H9 (cell line): ENCODE results near the gene CLCN2. TPM values are rescaled to one million over a fixed set of nuclear protein-coding genes. Genes with fewer than 3 reads are reported as not detected.

Experiments used
- DNase-seq: peaks from one replicate; pipeline ENCODE4 v3.0.0-alpha.2; 2017
- H2AFZ ChIP-seq: one replicate; pipeline ENCODE4 v1.6.1; 2013; ENCODE audit warnings: mild to moderate bottlenecking, low read length, control low read depth, moderate library complexity
- H2AK5ac ChIP-seq: 2 replicates; pipeline ENCODE4 v1.6.1; 2013; ENCODE audit warnings: low read length, control low read depth, mixed read lengths; ENCODE audit not compliant: insufficient read length
- H2BK120ac ChIP-seq: one replicate; pipeline ENCODE4 v1.6.1; 2013; ENCODE audit warnings: low read depth, mild to moderate bottlenecking, low read length, control low read depth, inconsistent platforms; ENCODE audit not compliant: poor library complexity, severe bottlenecking
- H2BK12ac ChIP-seq: 2 replicates; pipeline ENCODE4 v1.6.1; 2013; ENCODE audit warnings: low read length, control low read depth, mixed read lengths, low read depth; ENCODE audit not compliant: insufficient read length
- H2BK15ac ChIP-seq: 2 replicates; pipeline ENCODE4 v1.6.1; 2013; ENCODE audit warnings: low read depth, low read length, control low read depth
- H2BK20ac ChIP-seq: one replicate; pipeline ENCODE4 v1.6.1; 2013; ENCODE audit warnings: low read depth, mild to moderate bottlenecking, low read length, control low read depth, inconsistent platforms; ENCODE audit not compliant: poor library complexity, severe bottlenecking
- H2BK5ac ChIP-seq: 2 replicates; pipeline ENCODE4 v1.6.1; 2013; ENCODE audit warnings: low read length, control low read depth, mixed read lengths; ENCODE audit not compliant: insufficient read length
- H3K14ac ChIP-seq: 2 replicates; pipeline ENCODE4 v1.6.1; 2013; ENCODE audit warnings: low read length, control low read depth; ENCODE audit not compliant: insufficient read depth
- H3K18ac ChIP-seq: 2 replicates; pipeline ENCODE4 v1.6.1; 2013; ENCODE audit warnings: low read depth, mild to moderate bottlenecking, mixed read lengths, low read length, control low read depth; ENCODE audit not compliant: insufficient read length
- H3K23ac ChIP-seq: 2 replicates; pipeline ENCODE4 v1.6.1; 2013; ENCODE audit warnings: low read length, control low read depth, mixed read lengths, low read depth; ENCODE audit not compliant: insufficient read length
- H3K23me2 ChIP-seq: 2 replicates; pipeline ENCODE4 v1.6.1; 2013; ENCODE audit warnings: low read depth, mild to moderate bottlenecking, mixed read lengths, low read length, control low read depth; ENCODE audit not compliant: insufficient read length, poor library complexity, severe bottlenecking
- H3K27ac ChIP-seq: 2 replicates; pipeline ENCODE4 v1.5.1; 2013; ENCODE audit warnings: low read length, control low read depth, mixed read lengths, low read depth; ENCODE audit not compliant: insufficient read length
- H3K27me3 ChIP-seq: 2 replicates; pipeline ENCODE4 v1.6.1; 2013; ENCODE audit warnings: low read length, control low read depth, inconsistent platforms; ENCODE audit not compliant: insufficient read depth
- H3K4ac ChIP-seq: 2 replicates; pipeline ENCODE4 v1.6.1; 2013; ENCODE audit warnings: low read depth, mild to moderate bottlenecking, control low read depth, inconsistent platforms, low read length, moderate library complexity
- H3K4me1 ChIP-seq: 2 replicates; pipeline ENCODE4 v1.6.1; 2013; ENCODE audit warnings: low read length, control low read depth, inconsistent platforms; ENCODE audit not compliant: insufficient read depth
- H3K4me2 ChIP-seq: 2 replicates; pipeline ENCODE4 v1.6.1; 2013; ENCODE audit warnings: low read length, control low read depth, mixed read lengths; ENCODE audit not compliant: insufficient read length, insufficient read depth
- H3K56ac ChIP-seq: 2 replicates; pipeline ENCODE4 v1.6.1; 2013; ENCODE audit warnings: low read depth, mild to moderate bottlenecking, mixed read lengths, low read length, control low read depth; ENCODE audit not compliant: insufficient read length
- H3K79me1 ChIP-seq: 2 replicates; pipeline ENCODE4 v1.6.1; 2013; ENCODE audit warnings: low read depth, mild to moderate bottlenecking, moderate library complexity, low read length, control low read depth, inconsistent platforms; ENCODE audit not compliant: insufficient read depth, poor library complexity, severe bottlenecking
- H3K79me2 ChIP-seq: 2 replicates; pipeline ENCODE4 v1.6.1; 2013; ENCODE audit warnings: low read length, control low read depth, inconsistent platforms; ENCODE audit not compliant: insufficient read depth
- H3K9ac ChIP-seq: 2 replicates; pipeline ENCODE4 v1.6.1; 2013; ENCODE audit warnings: low read length, control low read depth, mixed read lengths; ENCODE audit not compliant: insufficient read length; ENCODE audit errors: extremely low read depth
- H3K9me3 ChIP-seq: one replicate; pipeline ENCODE4 v1.6.1; 2013; ENCODE audit warnings: low read depth, low read length, inconsistent platforms; ENCODE audit not compliant: control insufficient read depth
- H3T11ph ChIP-seq: one replicate; pipeline ENCODE4 v1.6.1; 2013; ENCODE audit warnings: mild to moderate bottlenecking, low read length, control low read depth, inconsistent platforms
- H4K20me1 ChIP-seq: one replicate; pipeline ENCODE4 v1.6.1; 2013; ENCODE audit not compliant: control insufficient read depth, insufficient read length, insufficient read depth
- H4K5ac ChIP-seq: 2 replicates; pipeline ENCODE4 v1.6.1; 2013; ENCODE audit warnings: low read depth, mild to moderate bottlenecking, mixed read lengths, low read length, control low read depth; ENCODE audit not compliant: insufficient read length
- H4K8ac ChIP-seq: replicated peaks from 2 replicates; pipeline ENCODE4 v1.6.1; 2013; ENCODE audit warnings: low read length, control low read depth, mixed read lengths, low read depth; ENCODE audit not compliant: insufficient read length
- H4K91ac ChIP-seq: 2 replicates; pipeline ENCODE4 v1.6.1; 2013; ENCODE audit warnings: low read depth, mild to moderate bottlenecking, moderate library complexity, mixed read lengths, low read length, control low read depth; ENCODE audit not compliant: insufficient read length
- H3K27ac Mint-ChIP-seq, 3 experiments: 2 replicates in 2 of 3; 3 replicates in 1 of 3; pipeline ENCODE4 v1.8.0; 2020 to 2021; ENCODE audit warnings: mixed read lengths in 3 of 3, mild to moderate bottlenecking in 1 of 3, moderate library complexity in 1 of 3
- H3K27me3 Mint-ChIP-seq: 2 replicates; pipeline ENCODE4 v1.8.0; 2021; ENCODE audit warnings: low read depth, mild to moderate bottlenecking, moderate library complexity, mixed read lengths
- H3K36me3 Mint-ChIP-seq, 3 experiments: 2 replicates in 2 of 3; 3 replicates in 1 of 3; pipeline ENCODE4 v1.8.0; 2020 to 2021; ENCODE audit warnings: low read depth in 3 of 3, mixed read lengths in 3 of 3; ENCODE audit not compliant: insufficient read depth in 1 of 3
- H3K4me1 Mint-ChIP-seq, 2 experiments: 2 replicates each; pipeline ENCODE4 v1.8.0; 2020; ENCODE audit warnings: mixed read lengths in 2 of 2
- H3K4me3 Mint-ChIP-seq, 2 experiments: 2 replicates in 1 of 2; 3 replicates in 1 of 2; pipeline ENCODE4 v1.8.0; 2020 to 2021; ENCODE audit warnings: mild to moderate bottlenecking in 2 of 2, mixed read lengths in 2 of 2, moderate library complexity in 1 of 2
- H3K9me3 Mint-ChIP-seq, 2 experiments: 2 replicates in 1 of 2; 3 replicates in 1 of 2; pipeline ENCODE4 v1.8.0; 2020; ENCODE audit warnings: mild to moderate bottlenecking in 2 of 2, mixed read lengths in 2 of 2, moderate library complexity in 1 of 2
- WGBS: extraction: QIAGEN DNeasy Blood & Tissue Kit; methylation state at CpG from one replicate; pipeline ENCODE4 v1.1.7; 2013; ENCODE audit warnings: missing lambda C conversion rate, low lambda C conversion rate, mixed read lengths; ENCODE audit not compliant: insufficient read length; ENCODE audit errors: extremely low coverage; 5-methylcytosine and 5-hydroxymethylcytosine counted together
- total RNA-seq: library from RNA; stranded (reverse); gene quantifications from 2 replicates; pipeline ENCODE4 v1.2.1, GENCODE V29; 2021
- TF ChIP-seq, protein P1 (sequence below): fragments of 200-600 bp; sonication (generic); conservative IDR thresholded peaks from 3 replicates; pipeline ENCODE4 v1.8.0; 2021; ENCODE audit warnings: antibody characterized with exemption, mild to moderate bottlenecking

Gene CLCN2
- total RNA-seq, 1 experiment from 2014 or later, result 17.2 TPM

DNA sequence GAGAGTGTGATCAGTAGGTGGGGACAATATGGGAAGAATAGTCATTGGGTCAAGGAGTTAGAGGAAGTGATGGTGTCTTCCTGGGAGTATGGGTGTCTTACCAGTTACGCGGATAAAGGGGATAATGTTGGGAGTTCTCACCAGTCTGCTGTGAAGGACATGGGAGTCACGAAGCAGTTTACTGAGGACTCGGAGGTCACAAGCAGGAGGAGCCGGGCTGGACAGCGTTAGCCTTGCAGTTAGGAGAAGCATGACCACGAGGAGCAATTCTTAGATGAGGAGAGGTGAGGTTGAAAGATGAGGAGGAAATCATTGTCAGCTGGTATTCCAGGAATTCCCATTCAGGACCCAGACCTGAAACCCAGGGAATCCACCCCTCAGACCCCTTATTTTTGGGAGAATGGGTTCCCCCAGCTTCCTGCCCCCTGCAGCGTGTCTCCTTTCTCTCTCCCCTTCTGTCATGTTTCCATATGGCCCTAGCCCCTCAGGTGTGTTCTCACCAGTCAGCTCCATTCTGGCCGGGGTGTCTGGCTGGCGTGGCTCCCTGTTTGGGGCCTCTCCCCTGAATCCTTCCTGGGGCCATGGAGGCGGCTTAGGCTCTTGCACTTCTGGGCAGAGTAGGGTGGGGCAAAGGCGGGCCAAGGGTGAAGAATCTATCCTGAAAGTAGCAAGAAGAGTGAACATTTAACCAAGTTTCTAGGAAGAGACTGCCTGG is 14.5 kb upstream of the CLCN2 start:
- no peak overlapping the region for H3K4ac ChIP-seq
- H3K9ac ChIP-seq, result no peak overlapping the region
- no CpG with 5 or more reads among the region's 12 CpGs for WGBS
- no peaks in the 10 kb centered on the region; a peak in 1 of 5 replicates for H3K9me3 Mint-ChIP-seq
- peaks cover 9% of the 10 kb centered on the region; the same call in 1 of the 2 replicates for H3K4me1 ChIP-seq
- 0 out of 5 replicates have a peak overlapping the region, but pooled peaks of 1 of the 2 experiments have one; percentile 1 for H3K4me3 Mint-ChIP-seq
- no peak for DNase-seq
- H3K4me1 Mint-ChIP-seq, result peaks cover 45 to 52% of the 10 kb centered on the region in 2 experiments
- no peak overlapping the region for H3K27ac ChIP-seq
- H3K23ac ChIP-seq, result no peak overlapping the region
- H3K79me2 ChIP-seq, result no peaks in the 10 kb centered on the region
- peaks cover 14% of the 10 kb centered on the region for H3K27me3 ChIP-seq
- TF ChIP-seq, protein P1, sequence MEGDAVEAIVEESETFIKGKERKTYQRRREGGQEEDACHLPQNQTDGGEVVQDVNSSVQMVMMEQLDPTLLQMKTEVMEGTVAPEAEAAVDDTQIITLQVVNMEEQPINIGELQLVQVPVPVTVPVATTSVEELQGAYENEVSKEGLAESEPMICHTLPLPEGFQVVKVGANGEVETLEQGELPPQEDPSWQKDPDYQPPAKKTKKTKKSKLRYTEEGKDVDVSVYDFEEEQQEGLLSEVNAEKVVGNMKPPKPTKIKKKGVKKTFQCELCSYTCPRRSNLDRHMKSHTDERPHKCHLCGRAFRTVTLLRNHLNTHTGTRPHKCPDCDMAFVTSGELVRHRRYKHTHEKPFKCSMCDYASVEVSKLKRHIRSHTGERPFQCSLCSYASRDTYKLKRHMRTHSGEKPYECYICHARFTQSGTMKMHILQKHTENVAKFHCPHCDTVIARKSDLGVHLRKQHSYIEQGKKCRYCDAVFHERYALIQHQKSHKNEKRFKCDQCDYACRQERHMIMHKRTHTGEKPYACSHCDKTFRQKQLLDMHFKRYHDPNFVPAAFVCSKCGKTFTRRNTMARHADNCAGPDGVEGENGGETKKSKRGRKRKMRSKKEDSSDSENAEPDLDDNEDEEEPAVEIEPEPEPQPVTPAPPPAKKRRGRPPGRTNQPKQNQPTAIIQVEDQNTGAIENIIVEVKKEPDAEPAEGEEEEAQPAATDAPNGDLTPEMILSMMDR, result no peak
- peaks cover 2% of the 10 kb centered on the region for H4K20me1 ChIP-seq
- no peak overlapping the region for H3T11ph ChIP-seq
- no peak overlapping the region for H2AK5ac ChIP-seq
- H3K36me3 Mint-ChIP-seq, result no peaks in the 10 kb centered on the region
- no peak overlapping the region for H2BK5ac ChIP-seq
- H2BK120ac ChIP-seq, result no peak overlapping the region
- no peak overlapping the region for H3K4me2 ChIP-seq
- H4K8ac ChIP-seq, result no peak overlapping the region
- no peak overlapping the region for H2AFZ ChIP-seq
- peaks cover 65% of the 10 kb centered on the region for H3K27me3 Mint-ChIP-seq
- no peak overlapping the region for H3K18ac ChIP-seq
- no peak overlapping the region for H2BK15ac ChIP-seq
- no peaks in the 10 kb centered on the region for H3K9me3 ChIP-seq
- H2BK12ac ChIP-seq, result no peak overlapping the region
- no peaks in the 10 kb centered on the region for H3K79me1 ChIP-seq
- H3K27ac Mint-ChIP-seq, result no peak overlapping the region; a peak in 1 of 7 replicates
- no peak overlapping the region for H3K56ac ChIP-seq
- peaks cover 4% of the 10 kb centered on the region for H3K23me2 ChIP-seq
- H4K5ac ChIP-seq, result no peak overlapping the region
- H3K14ac ChIP-seq, result no peak overlapping the region; the same call in 1 of the 2 replicates
- no peak overlapping the region for H2BK20ac ChIP-seq
- no peak overlapping the region for H4K91ac ChIP-seq
